ENCODE data around the gene TMED1. TPM values are rescaled to one million over a fixed set of nuclear protein-coding genes. Genes with fewer than 3 reads are reported as not detected.
"Not testable (repeated sequence)": the region's sequence is repeated elsewhere in the genome, so short reads cannot be mapped to it uniquely, and the experiment has no call there.

Gene TMED1
- total RNA-seq, 2 donors from 2014 or later, result 17.6 to 20.2 TPM

DNA sequence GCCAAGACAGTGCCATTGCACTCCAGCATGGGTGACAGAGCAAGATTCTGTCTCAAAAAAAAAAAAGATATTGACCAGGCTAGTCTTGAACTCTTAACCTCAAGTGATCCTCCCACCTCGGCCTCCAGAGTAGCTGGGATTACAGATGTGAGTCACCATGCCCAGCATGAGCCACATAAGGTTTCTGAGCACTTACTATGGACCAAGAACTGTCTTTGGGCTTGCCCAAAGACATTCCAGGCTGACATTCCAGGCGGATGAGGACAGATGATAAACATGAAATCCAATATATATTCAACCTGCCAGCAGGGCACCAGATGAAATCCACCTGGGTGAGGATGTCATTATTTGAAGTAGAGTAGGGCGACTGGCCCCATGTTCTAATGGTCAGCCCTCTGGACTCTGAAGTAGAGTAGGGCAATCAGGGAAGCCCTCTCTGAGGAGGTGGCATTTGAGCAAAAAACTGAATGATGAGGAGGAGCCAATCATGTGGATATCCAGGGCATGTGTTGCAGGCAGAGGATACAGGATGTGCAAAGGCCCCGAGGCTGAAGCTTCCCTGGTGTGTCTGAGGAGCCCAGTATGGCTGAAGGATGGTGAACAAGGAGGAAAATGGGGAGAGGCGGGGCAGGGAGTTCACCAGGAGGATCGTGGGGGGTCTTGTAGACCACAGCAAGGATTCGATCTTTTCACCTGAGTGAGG is 16.2 kb upstream of the TMED1 start:
- Mint-ChIP-seq H3K36me3 (ENCODE audit: low read depth) (no peaks in the 10 kb centered on the region), H3K4me1 (no peaks in the 10 kb centered on the region), H3K9me3 (no peaks in the 10 kb centered on the region), H3K27me3 (no peaks in the 10 kb centered on the region), H3K27ac (no peak overlapping the region), H3K4me3 (no peak overlapping the region)
- no peak for ATAC-seq (replicated peaks)

DNA sequence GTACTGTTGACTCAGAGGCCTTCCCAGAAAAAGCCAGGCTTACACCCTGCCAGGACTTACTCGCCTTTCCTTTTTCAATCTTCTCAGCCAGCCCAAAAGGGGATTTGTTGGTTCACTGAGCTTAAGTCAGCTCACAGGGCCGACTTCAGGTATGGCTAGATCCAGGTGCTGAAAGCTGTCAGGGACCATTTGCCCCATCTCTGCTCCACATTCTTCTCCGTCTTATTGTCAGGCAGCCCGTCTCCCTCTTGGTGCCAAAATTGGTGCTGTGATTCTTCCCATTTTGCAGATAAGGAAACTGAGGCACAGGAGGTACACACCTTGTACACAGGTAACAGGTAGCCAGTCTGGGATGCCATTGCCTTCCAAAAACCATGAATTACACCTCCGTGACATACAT is 14.6 kb upstream of the TMED1 start:
- no peak overlapping the region for H3K4me3 Mint-ChIP-seq
- H3K36me3 Mint-ChIP-seq (ENCODE audit: low read depth), result no peaks in the 10 kb centered on the region
- no peak overlapping the region for H3K27ac Mint-ChIP-seq
- no peaks in the 10 kb centered on the region for H3K27me3 Mint-ChIP-seq
- H3K4me1 Mint-ChIP-seq, result no peaks in the 10 kb centered on the region
- ATAC-seq (replicated peaks), result no peak
- peaks cover 4% of the 10 kb centered on the region for H3K9me3 Mint-ChIP-seq

DNA sequence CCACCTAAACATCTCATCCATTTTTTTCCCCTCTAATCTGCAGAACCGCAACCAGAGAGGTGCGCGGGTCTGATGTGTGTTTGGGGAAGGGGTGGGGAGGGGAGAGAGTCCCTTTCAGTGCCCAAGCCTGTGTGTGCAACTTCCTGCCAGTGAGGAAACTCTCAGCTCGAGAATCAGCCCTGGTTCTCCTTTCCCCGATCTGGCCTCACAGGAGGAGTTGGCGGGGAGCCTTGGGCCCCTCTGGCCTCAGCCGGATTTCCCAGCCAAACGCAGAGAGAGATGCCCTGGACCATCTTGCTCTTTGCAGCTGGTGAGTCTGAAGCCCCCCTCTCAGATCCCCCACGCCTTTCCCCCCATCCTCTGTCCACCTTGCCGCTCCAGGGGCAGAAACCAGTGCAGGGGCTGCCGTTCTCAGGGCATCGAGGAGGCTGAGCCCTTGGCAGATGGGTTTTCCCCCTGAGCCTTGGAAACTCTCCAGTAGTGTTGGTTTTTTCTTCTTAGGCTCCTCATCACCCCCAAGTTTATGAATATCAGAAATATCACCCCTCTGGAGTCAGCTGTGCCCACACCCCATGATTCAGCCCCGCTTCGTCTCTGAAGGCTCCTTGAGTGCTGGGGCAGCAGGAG is 12.3 kb upstream of the TMED1 start, which contains the start of gene C19orf38:
Gene C19orf38, plus strand, starts transcription at position 186 of the 627 bp plus-strand sequence. Its CDS starts 94 bp downstream, at position 280.
- Mint-ChIP-seq H3K27ac (peak within 1 kb of the TSS; percentile 52), H3K4me1 (no peaks in the 10 kb centered on the region), H3K9me3 (peaks cover 4% of the 10 kb centered on the region), H3K4me3 (peak within 1 kb of the TSS; percentile 17), H3K36me3 (ENCODE audit: low read depth) (no peaks in the 10 kb centered on the region), H3K27me3 (no peaks in the 10 kb centered on the region)
- no peak for ATAC-seq (replicated peaks)

DNA sequence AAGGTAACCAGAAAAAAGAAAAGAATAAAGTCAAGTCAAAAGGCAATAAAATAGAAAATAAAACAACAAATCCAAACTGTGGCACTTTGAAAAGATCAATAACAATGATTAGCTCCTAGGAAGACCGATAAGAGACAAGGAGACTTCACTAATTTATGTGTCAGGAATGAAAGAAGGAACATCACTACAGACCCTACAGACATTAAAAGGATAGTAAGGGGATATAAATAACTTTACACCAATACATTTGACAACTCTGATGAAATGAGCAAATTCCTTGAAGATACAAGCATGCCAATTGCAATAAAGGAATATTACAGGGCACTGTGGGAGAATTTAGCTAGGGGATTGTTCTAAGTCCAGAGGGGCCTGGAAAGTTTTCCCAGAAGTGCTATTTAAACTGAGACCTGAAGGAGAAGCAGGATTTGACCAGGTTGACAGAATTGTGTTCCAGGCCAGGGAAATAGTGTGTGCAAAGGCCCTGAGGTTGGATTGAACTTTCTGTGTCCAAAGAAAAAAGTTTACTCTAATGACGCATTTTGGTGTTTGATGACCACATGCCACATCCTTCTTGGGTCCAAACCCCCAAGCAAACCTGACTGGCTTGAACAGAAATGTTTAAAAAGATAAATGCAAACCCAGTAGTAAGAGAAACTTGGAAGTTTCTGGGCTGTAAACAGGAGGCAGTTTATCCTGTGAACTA is 10.6 kb upstream of the TMED1 start:
- H3K36me3 Mint-ChIP-seq (ENCODE audit: low read depth), result no peaks in the 10 kb centered on the region
- H3K27ac Mint-ChIP-seq, result no peak overlapping the region
- peaks cover 4% of the 10 kb centered on the region for H3K9me3 Mint-ChIP-seq
- no peaks in the 10 kb centered on the region for H3K27me3 Mint-ChIP-seq
- no peak overlapping the region for H3K4me3 Mint-ChIP-seq
- no peaks in the 10 kb centered on the region for H3K4me1 Mint-ChIP-seq
- no peak for ATAC-seq (replicated peaks)

DNA sequence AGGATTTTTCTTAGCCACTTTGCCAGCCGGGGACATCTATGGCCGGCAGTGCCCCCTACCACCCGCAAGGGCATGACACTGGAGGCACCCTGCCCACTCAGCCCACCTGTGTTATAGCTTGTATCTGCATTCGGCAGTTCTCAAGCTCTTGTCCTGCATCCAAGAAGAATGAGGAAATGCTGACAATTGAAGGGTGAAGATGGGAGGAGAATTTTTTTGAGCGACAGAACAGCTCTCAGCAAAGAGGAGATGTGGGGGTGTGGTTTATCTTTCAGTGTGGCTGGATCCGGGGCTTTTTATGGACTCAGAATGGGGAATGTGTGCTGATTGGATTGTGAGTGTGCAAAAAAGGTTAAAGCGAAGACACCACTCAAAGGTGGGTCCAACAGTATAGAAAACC is 6.8 kb upstream of the TMED1 start:
- no peak overlapping the region for H3K4me3 Mint-ChIP-seq
- H3K36me3 Mint-ChIP-seq (ENCODE audit: low read depth), result no peaks in the 10 kb centered on the region
- peaks cover 4% of the 10 kb centered on the region for H3K9me3 Mint-ChIP-seq
- no peaks in the 10 kb centered on the region for H3K4me1 Mint-ChIP-seq
- H3K27me3 Mint-ChIP-seq, result no peaks in the 10 kb centered on the region
- ATAC-seq (replicated peaks), result no peak
- no peak overlapping the region for H3K27ac Mint-ChIP-seq

DNA sequence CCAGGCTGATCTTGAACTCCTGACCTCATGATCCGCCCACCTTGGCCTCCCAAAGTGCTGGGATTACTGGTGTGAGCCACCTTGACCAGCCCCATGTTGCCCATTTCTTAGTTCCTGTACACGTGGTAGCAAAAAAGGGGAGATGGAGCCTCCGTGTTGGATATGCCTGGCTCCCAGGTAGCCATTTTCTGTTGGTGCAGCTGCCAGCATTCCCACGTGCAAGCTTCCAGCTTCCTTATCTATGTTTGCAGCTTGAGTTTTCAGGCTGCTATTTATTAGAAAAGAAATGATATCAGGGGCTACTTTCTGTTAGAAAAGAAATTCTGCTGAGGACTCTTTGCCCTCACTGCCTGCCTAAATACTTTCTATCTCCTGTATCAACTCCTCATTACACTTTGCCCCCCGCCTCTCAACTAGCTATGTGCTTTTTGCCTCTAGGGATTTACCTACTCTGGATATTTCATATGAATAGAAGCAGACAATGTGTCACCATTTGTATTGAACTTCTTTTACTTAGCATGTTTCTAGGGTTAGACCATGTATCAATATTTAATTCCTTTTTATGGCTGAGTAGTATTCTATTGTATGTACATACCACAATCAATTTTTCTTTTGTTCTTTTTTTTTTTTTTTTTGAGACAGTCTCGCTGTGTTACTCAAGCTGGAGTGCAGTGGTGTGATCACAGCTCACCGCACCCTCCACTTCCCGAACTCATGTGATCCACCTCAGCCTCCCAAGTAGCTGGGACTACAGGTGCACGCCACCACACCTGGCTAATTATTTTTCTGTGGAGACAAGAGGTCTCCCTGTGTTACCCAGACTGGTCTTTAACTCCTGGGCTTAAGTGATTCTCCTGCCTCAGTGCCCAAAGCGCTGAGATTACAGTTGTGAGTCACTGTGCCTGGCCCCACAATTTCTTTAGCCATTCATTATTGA is 3.4 kb upstream of the TMED1 start:
- Mint-ChIP-seq H3K4me1 (peaks cover 6% of the 10 kb centered on the region), H3K27me3 (no peaks in the 10 kb centered on the region), H3K9me3 (peaks cover 4% of the 10 kb centered on the region), H3K36me3 (ENCODE audit: low read depth) (peaks cover 14% of the 10 kb centered on the region), H3K27ac (no peak overlapping the region), H3K4me3 (no peak overlapping the region)
- ATAC-seq (replicated peaks), result no peak

DNA sequence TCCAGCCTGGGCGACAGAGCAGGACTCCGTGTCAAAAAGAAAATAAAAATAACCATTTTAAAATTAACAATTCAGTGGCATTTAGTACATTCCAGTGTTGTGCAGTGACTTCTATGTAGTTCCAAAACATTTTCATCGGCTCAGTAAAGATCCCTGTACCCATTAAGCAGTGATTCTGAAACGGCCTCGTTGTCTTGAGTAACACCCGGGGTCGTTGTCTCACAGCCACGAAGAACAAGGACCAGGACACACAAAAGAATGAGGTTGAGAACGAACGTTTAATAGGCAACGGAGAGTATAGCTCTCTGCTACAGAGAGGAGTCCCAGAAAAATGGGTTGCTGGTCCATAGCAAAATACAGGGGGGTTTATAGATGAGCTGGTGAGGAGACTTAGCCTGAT is 2.4 kb upstream of the TMED1 start:
- H3K27ac Mint-ChIP-seq, result no peak overlapping the region
- ATAC-seq (replicated peaks), result no peak
- no peaks in the 10 kb centered on the region for H3K27me3 Mint-ChIP-seq
- no peak overlapping the region for H3K4me3 Mint-ChIP-seq
- peaks cover 6% of the 10 kb centered on the region for H3K4me1 Mint-ChIP-seq
- H3K36me3 Mint-ChIP-seq (ENCODE audit: low read depth), result peaks cover 20% of the 10 kb centered on the region
- peaks cover 4% of the 10 kb centered on the region for H3K9me3 Mint-ChIP-seq

DNA sequence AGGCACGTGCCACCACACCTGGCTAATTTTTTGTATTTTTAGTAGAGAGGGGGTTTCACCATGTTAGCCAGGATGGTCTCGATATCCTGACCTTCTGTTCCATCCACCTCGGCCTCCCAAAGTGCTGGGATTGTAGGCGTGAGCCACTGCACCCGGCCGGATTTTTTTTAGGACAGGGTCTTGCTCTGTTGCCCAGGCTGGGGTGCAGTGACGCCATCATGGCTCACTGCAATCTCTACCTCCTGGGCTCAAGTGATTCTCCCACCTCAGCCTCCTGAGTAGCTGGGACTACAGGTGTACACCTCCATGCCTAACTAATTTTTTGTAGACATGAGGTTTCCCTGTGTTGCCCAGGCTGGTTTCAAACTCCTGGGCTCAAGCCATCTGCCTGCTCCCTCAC is 1.6 kb upstream of the TMED1 start:
- ATAC-seq (replicated peaks); H3K9me3 Mint-ChIP-seq; H3K27ac Mint-ChIP-seq; H3K4me1 Mint-ChIP-seq; H3K27me3 Mint-ChIP-seq: not testable (repeated sequence)
- Mint-ChIP-seq H3K4me3 (peak overlapping the region; percentile 95), H3K36me3 (ENCODE audit: low read depth) (peaks cover 27% of the 10 kb centered on the region)

DNA sequence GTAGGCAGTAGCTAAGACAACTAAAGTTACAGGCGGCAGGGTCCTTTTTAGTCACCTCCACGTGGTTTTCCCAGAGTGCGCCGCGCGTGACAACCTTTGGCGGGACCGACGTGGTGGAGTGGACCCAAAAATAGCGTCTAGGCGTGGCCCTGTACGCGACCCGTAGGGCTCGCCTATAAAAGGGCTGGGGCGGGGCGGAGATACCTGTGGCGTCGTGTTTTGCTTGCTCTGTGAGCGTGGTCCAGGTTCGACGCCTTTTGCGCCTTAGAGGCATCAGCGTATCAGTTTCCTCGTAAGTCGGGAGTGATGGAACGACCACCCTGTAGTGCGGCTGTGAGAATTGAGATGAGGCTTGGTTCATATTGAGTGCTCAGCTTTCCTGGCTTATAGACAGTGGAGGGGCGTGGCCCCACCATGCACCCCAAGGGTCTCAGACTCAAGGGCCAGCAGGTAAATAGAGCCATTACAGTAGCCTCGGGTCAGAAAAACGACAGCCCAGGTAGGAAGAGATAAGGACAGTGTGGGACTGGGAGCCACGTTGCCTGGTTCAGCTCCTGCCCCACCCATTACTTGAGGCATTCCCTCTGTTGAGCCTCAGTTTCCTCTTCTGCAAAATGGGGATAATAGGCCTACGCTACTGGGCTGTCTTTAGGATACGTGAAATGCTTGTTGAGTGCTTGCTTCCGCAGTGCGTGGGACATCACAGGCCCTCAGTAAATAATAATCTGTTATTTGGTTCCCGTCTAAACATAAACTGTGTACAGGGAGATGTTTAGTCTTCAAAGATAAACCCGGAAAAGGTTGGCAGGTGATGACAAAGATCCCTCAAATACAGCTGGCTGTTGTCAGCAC is 693 bp upstream of the TMED1 start:
- Mint-ChIP-seq H3K4me1 (peaks cover 6% of the 10 kb centered on the region), H3K4me3 (peak overlapping the region; percentile 95), H3K36me3 (ENCODE audit: low read depth) (peaks cover 28% of the 10 kb centered on the region), H3K27ac (peak overlapping the region; percentile 99), H3K9me3 (peaks cover 4% of the 10 kb centered on the region), H3K27me3 (no peaks in the 10 kb centered on the region)
- peak; percentile 47 for ATAC-seq (replicated peaks)

DNA sequence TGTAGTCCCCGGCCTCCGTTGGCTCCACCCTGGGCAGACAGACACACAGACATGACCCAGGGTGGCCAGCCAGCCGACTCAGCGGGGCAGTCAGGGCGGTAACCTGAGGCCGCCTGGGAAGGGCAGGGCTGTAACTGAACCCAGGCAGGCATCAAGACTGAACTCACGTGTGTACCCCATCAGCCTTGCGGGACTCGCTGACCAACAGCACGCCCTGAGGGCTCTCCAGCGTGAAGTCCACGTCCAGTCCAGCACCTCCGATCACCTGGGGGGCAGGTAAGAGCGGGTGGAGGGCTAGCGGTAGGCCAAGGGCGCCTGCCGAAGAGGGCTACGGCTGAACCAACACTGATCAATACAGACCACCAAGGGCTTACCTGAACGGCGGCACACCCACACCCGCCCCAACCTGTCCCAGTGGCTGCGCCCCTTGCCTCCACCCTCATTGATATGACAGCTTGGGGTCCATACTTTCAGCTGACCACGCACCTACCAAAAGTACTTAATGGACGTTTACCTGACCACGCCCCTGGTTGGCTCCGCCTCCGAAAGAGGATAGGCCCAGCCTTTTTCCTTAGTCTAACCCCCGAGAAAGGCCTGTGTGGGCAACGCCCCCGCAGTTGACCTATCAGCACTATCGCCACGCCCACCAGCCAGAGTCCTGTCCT is 791 bp downstream of the TMED1 start:
- peaks cover 31% of the 10 kb centered on the region for H3K36me3 Mint-ChIP-seq (ENCODE audit: low read depth)
- H3K27me3 Mint-ChIP-seq, result no peaks in the 10 kb centered on the region
- H3K4me3 Mint-ChIP-seq, result peak overlapping the region; percentile 95
- H3K9me3 Mint-ChIP-seq, result peaks cover 4% of the 10 kb centered on the region
- H3K4me1 Mint-ChIP-seq, result peaks cover 6% of the 10 kb centered on the region
- peak overlapping the region; percentile 99 for H3K27ac Mint-ChIP-seq
- no peak for ATAC-seq (replicated peaks)

DNA sequence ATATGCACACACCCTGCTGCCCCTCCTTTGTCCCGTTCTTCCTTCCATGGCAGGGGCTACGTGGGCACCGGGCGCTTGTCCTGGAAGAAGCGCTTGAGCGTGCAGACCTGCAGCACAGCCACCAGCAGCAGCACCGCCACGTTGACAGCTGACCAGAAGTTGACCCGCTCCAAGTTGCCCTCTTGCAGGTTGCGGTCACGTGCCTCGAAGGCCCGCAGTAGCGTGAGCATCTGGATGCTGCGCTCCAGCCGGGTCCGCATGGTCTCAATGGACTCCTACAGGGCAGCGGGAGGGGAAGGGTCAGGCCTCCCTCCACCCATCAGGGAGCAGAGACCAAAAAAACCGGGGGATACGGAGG is 3.1 kb downstream of the TMED1 start:
- Mint-ChIP-seq H3K36me3 (ENCODE audit: low read depth) (peaks cover 50% of the 10 kb centered on the region), H3K27ac (no peak overlapping the region), H3K9me3 (peaks cover 4% of the 10 kb centered on the region), H3K4me3 (no peak overlapping the region), H3K4me1 (peaks cover 6% of the 10 kb centered on the region), H3K27me3 (no peaks in the 10 kb centered on the region)
- ATAC-seq (replicated peaks), result no peak

DNA sequence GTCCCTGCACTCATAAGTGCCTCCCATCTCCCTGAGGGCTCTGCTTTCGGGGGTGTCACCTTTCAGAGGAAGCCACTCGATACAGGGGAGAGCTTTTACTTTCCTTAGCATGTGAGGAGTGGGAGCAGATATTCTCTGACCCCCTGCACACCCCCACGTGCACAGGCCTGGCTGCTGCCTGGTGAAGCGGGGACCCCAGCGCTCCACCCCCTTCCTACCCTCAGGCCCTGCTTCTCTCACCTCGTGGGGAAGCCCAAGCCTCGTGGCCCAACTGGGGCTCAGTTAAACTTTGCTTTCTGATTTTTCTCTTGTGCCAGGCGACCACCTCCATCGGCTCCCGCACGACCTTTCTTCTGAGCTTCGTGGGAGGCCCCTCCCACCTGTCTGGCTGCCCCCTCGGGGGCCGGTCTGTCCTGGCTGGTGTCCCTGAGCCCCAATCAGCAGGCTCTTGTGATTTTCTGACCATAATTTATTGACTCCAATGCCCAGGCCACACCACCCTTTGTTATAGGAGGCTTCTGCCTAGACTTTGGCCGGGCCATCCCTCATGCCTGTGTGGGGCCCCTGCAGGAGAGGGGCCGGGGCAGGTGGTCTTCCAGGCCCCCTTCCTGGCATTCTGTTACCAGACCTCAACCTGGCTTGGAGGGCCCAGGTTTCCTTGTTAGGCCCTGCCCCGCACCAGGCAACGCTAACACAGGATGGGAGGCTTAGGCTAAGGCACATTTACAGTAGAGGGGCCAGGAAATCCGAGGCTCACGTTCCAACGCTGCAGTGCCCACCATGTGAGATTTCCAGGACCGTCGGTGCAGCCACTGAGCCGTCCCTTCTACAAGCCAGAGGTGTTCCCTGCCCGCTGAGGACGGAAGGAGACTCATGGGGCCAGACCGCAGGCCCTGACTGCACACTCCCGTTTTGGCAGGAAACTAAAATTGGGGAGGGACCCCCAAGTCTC is 3.7 kb downstream of the TMED1 start:
- peaks cover 4% of the 10 kb centered on the region for H3K9me3 Mint-ChIP-seq
- no peak for ATAC-seq (replicated peaks)
- peaks cover 6% of the 10 kb centered on the region for H3K4me1 Mint-ChIP-seq
- H3K27me3 Mint-ChIP-seq, result no peaks in the 10 kb centered on the region
- H3K4me3 Mint-ChIP-seq, result no peak overlapping the region
- no peak overlapping the region for H3K27ac Mint-ChIP-seq
- peaks cover 57% of the 10 kb centered on the region for H3K36me3 Mint-ChIP-seq (ENCODE audit: low read depth)

Measured in activated T-helper 17 cell treated with anti-CD3 and anti-CD28 coated beads, Interleukin-2, amount 50 U/mL, for 72 hours (primary cell).